Activated gamma-delta T cell treated with Interleukin-2 at 50 U/mL for 16 hours (primary cell): Measurements from ENCODE around the gene SPAG7.
A peak's percentile ranks its signal among the peaks of the same experiment; 100 is the strongest.

Experiments
- DNase-seq: peaks from one replicate; pipeline ENCODE4 v3.0.0-alpha.2; 2020

Gene SPAG7, protein sequence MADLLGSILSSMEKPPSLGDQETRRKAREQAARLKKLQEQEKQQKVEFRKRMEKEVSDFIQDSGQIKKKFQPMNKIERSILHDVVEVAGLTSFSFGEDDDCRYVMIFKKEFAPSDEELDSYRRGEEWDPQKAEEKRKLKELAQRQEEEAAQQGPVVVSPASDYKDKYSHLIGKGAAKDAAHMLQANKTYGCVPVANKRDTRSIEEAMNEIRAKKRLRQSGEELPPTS

DNA sequence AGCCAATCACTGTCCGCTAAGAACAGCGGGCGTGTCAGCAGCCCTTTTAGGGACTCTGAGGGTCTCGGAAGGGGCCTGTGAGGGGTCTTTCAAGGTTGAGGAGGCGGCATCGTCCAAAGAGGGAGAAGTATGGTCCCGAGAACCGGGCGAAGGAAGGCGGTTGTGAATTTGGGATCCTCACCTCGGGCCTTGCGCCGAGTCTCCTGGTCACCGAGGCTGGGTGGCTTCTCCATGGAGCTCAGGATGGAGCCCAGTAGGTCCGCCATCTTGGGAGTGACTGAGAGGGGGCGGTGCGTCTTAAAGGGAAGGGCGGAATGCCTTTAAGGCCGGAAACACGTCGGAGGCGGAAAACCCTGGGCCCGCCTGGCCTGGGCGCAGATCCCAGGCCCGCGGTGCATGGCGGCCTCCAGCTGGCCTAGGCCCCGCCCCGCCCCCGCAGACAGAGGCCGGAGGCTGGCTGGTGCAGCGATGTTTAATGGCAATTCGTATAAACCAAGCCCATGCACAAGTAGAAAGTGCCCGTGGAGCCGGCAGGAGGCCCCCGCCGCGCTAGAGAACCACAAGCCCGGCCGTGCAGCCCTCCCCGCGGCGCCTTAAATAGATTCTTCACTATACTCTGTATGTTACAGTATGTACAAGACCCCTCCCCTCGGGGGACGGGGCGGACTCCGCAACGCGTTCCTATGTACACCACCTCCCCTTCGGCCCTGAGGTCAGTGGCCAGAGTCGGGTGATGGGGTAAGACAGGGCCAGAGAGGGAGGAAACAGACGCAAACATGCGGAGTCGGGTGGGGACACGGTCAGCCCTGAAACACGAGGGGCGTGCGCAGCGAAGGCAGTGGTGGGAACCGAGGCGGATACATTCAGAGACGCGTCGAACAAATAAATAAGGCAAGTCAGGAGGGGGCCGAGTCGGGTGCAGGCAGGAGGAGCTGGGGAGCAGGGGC, at the start of gene SPAG7:
SPAG7 (minus strand) TSS at position 279 of the 947 bp plus-strand sequence; CDS start at position 266, 13 bp downstream.
- DNase-seq: peak; percentile 92

DNA sequence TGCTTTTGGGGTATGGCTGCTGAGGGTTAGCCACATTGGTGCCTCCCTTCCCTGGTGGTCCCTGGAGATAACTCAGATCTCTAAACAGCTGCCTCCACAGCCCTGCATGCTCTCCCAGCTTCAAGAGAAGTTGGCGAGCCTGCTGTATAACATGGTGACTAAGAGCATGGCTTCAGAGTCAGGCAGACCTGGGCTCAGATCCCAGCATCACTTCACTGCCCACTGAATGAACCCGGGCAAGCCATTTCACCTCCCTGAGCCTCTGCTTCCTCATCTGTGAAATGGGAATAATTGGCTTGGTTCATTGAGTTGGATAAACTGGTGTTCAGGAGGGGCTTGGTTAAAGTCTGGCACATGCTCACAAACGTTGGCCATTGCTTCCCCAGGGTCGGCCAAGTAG, 46.7 kb upstream of the SPAG7 start:
- DNase-seq: no peak

DNA sequence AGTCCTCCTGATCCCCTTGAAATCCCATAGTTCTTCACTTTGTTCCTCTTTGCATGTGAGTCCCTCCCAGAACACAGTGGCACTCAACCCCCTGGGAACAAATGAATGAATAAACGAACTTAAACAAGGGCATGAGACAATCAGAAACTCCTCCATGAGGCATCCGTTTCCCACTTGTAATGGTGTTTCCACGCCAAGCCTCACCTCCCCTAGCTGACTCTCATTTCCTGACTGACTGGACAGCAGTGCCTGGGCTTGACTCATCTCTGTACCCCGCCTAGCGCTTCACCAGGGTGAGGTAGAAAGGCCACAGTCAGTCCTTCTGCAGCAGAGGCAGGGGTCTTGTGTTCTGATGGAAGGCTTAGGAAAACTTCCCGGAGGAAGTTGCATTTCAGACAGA, 44.3 kb upstream of the SPAG7 start:
- no peak for DNase-seq

DNA sequence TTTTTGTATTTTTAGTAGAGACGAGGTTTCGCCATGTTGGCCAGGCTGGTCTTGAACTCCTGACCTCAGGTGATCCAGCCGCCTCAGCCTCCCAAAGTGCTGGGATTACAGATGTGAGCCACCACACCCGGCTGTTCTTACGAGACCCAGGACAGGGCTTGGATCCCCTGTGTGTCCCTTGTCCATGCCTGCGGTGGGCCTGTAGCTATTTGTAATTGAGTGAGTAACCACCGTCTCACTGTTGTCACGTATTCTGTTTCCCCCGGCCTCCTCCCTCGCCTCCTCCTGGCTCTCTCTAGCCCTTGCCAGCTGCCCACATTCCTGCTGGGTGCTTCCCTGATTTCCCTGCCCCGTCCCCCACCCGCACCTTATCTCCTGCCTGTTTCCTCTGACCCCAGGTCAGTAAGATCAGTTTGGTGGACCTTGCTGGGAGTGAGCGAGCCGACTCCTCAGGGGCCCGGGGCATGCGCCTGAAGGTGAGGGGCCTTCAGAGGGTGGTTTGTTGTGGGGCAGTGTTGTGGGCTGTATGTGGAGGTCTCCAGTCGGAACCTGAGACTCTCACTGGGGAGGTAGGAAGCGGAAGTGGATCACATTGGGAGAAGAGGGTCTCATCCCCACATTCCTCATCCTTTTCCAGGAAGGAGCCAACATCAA, 35.7 kb upstream of the SPAG7 start:
- no peak for DNase-seq

DNA sequence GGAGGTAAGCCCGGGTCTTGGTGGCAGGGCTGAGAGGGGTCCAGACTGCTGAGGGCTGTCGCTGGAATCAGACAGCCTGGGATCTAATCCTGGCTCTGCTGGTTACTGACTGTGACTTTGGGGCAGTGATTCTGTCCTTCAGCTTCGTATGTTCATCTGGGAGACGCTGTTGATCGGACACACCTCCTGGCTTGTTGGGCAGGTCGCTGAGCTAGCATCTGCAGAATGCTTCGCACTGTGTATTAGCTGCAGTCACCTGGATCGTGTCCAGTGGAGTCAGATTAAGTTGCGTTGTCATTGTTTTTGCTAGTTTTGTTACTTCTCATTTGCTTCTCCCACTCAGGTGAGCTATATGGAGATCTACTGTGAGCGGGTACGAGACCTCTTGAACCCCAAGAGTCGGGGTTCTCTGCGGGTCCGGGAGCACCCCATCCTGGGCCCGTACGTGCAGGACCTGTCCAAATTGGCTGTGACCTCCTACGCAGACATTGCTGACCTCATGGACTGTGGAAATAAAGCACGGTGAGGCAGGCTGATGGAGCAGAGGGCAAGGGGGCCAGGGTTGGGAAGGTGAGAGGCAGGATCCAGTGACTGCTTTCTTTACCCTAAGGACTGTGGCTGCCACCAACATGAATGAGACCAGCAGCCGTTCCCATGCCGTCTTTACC, 34.6 kb upstream of the SPAG7 start:
- no peak for DNase-seq

DNA sequence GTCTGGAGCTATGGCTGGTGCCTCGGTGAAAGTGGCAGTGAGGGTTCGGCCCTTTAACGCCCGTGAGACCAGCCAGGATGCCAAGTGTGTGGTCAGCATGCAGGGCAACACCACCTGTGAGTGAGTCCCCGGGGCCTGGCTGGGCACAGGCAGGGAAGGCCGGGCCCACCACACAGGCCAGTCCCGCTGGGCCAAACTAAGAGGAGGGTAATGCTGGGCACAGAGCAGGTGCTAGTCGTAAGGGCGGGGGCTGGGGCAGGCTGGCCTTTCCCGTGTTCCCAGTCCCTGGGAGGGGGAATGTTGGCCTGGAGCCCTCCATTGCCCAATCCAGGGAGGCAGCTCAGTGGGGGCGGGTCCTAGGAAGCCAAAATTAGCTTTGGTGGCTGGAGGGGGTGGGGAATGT, 32.6 kb upstream of the SPAG7 start:
- no peak for DNase-seq

DNA sequence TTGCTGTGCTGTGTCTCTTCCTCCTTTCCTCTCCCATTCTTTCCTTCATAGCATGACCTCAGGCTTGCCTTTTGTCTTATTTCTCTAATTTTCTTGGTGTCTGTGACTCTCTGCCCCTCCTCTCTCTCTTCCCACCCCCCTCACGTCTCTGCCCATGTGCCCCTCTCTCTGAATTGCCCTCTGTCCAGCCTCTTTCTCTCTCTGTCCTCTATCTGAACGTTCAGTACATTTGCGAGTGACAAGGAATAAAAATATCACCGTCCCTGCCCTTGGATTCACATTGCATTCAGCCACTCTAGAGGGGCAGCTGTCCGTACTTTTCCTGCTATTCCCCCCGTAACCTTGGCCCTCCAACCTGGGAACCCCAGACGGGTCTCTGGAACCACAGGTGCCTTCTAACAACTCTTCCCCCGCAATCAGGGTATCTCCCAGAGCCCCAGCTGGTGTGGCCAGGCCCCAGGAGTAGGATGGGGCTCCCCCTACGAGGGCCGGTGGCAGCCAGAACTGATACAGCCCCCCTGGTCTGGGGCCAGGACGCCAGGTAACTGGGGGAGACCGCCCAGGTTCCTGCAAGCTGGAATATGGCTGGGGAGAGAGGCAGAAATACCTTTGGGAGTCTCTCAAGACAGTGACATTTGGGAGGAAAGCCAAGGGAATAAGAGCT, 31.9 kb upstream of the SPAG7 start:
- DNase-seq: no peak

DNA sequence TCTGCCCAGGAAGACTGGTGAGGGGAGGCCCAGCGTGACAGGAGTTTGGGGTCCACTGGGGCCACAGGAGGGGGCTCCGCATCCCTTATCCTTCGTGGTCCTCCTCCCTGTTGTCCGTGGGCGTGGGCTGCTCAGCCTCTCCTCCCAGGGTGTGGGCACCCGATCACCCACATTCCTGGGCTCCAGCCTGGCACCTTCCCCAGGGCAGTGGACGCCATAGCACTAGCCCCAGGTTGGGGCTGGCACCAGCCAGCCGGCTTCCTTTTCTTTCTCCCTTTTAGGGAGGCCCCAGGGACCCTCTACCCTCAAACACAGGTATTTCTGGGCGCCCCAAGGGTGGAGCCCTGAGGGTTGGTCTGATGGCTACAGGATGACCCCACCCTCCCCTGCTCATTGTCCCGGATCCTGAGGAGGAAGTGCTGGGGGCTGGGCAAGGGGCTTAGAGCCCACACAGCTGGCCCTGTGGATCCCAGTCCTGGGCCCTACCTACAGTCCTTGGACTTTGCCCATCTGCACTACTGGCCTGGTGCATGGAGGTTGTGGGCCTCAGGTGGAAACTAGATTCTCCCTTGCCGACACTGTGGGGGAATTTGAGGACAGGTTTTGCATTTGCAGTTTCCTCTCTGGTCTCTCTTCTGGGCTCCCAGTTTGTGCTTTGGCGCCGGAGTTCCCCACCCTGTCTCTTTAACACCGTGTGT, 31.3 kb upstream of the SPAG7 start:
- DNase-seq: no peak

DNA sequence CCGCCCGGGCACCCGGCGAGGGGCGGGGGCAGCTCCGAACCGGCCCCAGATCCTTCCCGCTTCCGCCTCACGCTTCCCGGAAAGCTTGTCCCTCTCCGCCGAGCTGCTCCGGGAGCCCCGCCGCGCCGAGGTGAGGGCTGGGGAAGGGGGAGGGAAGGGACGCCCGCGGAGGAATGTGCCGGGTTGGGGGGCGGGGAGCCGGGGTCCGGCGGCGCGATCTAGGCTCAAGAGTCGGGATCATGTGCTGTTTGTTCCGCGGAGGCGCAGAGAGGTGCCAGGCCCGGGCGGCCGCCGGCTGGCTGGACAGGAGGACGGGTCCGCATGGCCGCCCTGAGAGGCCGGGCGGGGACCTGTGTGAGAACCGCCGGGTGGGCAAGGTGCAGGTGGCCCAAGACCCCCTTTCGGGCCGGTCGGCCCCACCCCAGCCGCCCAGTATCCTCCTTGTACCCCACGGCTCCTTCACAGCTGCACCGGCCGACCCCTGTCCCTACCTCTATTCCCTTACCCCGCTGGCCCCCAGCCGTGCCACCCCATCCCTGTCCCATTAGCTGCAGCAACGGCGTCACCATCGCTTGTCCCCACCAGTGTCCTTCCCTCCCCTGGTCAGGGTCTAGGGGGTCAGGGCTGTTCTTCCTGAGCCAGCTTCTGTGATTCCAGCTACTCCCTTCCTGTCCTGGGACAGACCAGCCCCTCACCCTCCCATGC, 30.6 kb upstream of the SPAG7 start:
- no peak for DNase-seq

DNA sequence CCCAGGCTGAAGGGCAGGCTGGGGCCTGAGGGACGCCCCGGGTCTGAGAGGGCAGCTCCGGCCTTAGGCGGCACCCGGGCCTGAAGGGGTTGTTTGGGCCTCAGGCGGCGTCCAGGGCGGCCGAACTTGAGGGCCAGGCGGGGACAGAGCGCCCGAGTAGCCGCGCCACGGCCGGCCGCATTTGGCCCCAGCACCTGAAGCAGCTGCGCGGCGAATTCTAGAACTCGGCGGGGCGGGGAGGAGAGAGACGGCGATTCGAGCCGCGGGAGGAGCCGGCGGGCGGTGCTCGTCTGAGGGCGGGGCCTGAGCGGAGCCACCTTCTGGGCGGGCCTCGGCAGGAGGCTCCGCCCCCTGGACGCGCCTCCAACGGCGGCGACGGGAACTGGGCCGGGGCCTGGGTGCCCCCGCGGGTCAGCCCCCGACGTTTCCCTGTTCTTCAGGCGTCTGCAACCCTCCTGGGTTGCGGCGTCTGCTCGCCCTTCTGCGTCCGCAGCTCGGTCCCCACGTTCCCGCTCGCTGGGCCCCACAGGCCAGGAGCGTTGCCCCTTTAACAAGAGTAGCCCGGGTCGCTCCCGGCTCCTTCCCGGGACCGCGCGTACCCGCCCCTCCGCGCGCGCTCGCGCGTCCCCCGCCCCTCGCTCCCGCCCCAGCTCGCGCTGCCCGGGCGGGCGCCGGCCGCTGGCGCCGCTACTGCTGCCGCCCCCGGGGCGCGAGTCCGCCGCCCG, 29.8 kb upstream of the SPAG7 start, which contains the start of the genes INCA1 and KIF1C:
INCA1 (minus strand) TSS at position 221 of the 725 bp plus-strand sequence. CDS start 3,085 bp downstream, outside the sequence.
KIF1C (plus strand) TSS at position 649 of the 725 bp plus-strand sequence. CDS start 2,297 bp downstream, outside the sequence.
- DNase-seq: peak; percentile 88

DNA sequence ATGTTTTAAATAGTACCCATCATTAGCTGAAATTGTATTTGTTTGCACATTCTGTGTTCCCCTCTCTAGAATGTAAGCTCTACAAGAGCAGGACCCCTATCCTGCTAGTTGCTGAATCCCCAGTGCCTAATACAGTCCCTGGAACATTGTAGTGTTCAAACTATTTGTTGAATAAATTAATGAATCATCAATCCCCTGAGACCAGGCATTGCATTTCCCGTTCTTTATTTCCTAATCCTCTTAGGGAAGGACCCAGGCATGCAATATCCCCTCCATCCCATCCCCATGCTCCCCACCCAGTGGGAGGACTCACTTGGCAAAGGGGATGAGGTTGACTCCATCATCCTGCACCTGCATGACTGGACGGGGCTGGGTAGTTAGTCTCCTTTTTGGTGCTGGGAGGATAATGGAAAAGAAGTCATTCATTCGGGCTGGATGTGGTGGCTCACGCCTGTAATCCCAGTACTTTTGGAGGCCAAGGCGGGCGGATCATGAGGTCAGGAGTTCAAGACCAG, 26.5 kb upstream of the SPAG7 start:
- DNase-seq: no peak

DNA sequence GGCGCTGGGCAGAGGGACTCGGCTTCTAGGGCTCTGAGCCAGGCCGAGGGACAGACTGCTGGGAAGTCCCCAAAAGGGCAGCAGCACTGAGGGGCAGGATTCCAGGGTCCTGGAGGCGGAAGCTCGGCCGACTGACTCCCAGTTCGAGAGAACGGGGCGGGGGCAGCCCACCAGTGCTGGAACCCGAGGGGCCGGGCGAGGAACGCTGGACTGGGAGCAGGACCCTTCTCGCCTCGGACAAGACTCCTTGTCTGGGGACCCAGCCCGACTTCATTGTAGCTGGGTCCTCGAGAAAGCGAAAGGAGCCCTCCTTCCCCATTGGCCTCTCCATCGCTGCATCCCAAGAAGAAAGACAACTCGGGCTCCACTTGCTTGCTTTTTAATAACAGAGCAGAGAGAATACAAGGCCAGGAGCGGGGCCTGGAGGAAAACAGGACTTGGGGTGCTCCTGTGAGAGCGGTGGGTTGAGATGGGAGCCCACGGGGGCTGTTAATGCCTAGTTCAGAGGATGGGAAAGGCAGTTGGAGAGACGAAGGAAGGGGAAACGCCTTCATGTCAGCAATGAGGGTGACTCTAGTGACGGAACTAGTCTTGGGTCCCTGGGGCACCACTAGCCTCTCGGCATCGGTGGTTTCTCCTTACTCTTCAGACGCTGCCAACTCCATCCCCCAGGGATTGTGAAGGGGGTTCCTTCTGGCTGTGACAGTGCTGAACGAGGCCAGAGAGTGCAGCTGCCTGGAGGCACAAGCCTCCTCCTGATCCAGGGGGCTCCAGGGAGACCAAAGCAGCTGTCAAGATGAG, 20.4 kb upstream of the SPAG7 start:
- no peak for DNase-seq

DNA sequence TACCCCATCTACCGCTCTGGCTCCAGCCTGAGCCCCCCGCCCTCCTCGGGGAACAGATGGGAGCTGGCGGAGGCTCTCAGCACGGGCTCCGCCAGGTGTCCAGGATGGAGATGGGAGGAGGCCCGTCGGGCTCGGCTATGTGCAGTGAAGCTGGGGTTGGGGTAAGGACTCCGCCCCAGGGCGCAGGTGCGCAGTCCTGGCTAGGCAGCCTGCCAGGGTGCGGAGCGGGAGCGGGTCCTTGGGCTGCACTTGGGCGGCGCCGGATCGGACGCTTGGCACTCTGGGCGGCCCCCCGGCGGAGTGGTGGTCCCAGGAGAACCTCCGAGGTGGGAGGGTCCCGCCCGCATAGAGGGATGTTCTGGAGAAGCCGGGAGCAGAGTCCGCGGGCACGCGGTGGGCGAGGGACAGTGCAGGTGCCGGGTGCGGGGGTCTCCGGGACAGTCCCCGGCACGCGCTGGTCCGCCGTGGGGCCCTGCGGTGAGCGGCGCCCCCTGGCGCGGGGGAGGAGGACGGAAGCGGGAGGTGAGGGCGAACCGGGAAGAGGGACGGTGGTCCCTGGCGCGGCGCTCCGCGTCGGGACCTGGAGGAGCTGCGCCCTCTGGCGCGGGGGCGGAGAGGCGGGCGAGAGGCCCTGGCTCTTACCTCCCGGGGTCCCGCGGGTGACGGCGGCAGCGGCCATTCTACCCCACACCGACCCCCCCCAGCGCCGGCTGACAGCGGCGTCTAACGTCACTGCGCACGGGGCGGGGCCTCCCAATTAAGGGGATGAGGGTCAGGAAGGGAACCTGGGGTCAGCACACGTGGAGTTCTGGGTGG, 19.5 kb upstream of the SPAG7 start, which contains the start of gene CAMTA2:
CAMTA2 (minus strand) TSS at position 725 of the 816 bp plus-strand sequence. CDS start 1,453 bp downstream, outside the sequence.
- peak; percentile 87 for DNase-seq

DNA sequence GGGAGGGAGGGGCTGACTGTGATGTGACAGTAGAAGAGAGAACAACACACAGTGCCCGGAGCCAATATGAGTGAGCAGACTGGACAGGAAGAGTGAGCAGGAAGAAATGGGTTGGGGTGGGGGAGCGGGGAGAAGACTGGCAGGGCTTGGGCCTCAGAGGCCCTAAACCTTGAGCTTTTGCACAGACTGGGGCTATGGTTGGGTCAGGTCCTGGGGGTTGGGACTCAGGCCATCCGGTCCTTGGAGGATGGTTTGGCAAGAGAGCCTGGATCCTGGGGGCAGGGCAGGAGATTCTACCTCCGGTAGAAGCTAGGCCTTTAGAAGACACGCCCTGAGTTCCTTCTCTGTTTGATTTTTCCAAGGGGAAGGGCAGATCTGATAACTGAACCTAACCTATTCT, 18.8 kb upstream of the SPAG7 start:
- no peak for DNase-seq

DNA sequence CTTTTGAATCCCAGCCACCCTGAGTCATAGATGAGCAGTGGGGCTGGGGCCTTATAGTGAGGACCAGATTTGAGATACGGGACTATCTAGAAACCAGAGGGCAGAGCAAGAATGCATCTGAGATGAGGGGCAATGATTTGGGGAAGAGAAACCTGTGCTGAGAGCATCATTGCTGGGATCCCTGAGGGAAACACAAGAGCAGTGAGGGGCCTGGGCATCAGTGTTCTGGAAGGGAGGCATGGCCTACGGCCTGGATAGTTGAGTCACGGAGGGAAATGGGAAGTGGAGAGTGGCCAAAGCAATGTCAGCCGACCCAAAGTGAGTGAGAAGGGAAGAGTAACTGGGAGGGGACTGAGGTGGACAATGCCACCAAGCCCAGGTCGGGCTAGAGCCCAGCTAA, 14.7 kb upstream of the SPAG7 start:
- DNase-seq: no peak

DNA sequence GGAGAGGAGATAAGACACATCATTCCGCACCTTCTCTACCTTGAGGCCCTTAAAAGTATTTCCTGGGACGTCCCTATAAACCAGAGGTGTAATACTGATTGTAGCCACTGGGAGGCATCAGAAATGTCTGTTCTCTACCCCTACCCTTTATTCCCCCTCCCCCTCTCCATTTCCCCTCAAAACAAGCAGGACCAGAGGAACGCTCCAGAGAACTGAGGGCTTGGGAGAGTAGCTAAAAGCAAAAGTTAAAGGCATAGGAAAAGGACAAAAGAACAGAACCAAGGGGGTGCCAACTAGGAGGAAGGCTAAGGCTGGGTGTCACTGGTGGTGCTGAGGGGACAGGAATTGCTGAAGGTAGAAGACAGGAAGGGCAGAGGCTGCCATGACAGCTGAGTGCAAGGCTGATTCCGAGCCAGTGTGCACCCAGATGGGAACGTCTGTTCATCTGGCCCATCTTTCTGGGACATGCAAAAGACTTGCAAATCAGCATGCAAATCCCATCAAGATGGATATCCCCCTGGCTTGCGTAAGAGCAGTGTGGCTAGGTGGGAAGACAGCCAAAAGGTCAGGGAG, 13.1 kb upstream of the SPAG7 start:
- peak; percentile 33 for DNase-seq

DNA sequence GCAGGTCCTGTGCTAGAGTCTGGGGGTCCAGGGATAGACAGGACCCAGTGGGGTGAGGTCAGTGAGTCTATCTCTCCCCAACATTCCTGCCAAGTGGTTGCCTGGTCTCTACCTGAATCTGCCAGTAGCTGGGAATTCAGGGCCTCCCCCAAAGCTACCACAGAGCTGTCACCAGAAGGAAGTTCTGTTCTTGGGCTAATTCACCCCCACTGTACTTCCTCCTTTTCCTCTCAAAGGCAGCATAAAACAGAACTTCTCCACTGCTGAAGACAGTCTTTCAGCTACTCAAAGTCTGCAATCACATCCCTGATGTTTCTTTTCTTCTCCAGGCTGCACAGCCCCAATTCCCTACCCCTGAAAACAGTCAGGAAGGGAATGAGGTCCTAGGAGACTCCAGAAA, 11.1 kb upstream of the SPAG7 start:
- DNase-seq: no peak
